CD14-positive monocyte (primary cell): ENCODE results near the gene NFATC1. TPM values are rescaled to one million over a fixed set of nuclear protein-coding genes. Genes with fewer than 3 reads are reported as not detected.

Source experiments
- DNase-seq, 3 donors: peaks; one replicate each; pipeline ENCODE4 v3.0.0-alpha.2; 2011 to 2022
- H2AFZ ChIP-seq: 2 replicates; pipeline ENCODE4 v1.6.0; 2012; ENCODE audit warnings: mild to moderate bottlenecking, low read depth, low read length, inconsistent platforms; ENCODE audit not compliant: insufficient read depth, poor library complexity, severe bottlenecking
- H3K27ac ChIP-seq, 2 donors: 1 replicate in 1 of 2; 2 replicates in 1 of 2; pipeline ENCODE4 v1.5.1; 2012 to 2013; ENCODE audit warnings: low read length in 2 of 2, control low read depth in 1 of 2, inconsistent platforms in 1 of 2, low read depth in 1 of 2, mild to moderate bottlenecking in 1 of 2
- H3K27me3 ChIP-seq, 2 donors: one replicate each; pipeline versions ENCODE4 v1.6.0 to v1.6.1; 2011 to 2013; ENCODE audit warnings: low read length in 2 of 2; ENCODE audit not compliant: control insufficient read depth in 2 of 2, insufficient read depth in 2 of 2
- H3K36me3 ChIP-seq, 2 donors: replicated peaks in 1 of 2; 1 replicate in 1 of 2; 2 replicates in 1 of 2; pipeline versions ENCODE4 v1.5.1 to v1.6.1; 2012 to 2013; ENCODE audit warnings: low read length in 2 of 2, control low read depth in 1 of 2, inconsistent platforms in 1 of 2, mild to moderate bottlenecking in 1 of 2; ENCODE audit not compliant: insufficient read depth in 2 of 2, control insufficient read depth in 1 of 2
- H3K4me1 ChIP-seq, 2 donors: 1 replicate in 1 of 2; 2 replicates in 1 of 2; pipeline versions ENCODE4 v1.5.1 to v1.6.1; 2012 to 2013; ENCODE audit warnings: low read length in 2 of 2, control low read depth in 1 of 2, inconsistent platforms in 1 of 2, mild to moderate bottlenecking in 1 of 2, moderate library complexity in 1 of 2; ENCODE audit not compliant: insufficient read depth in 2 of 2, control insufficient read depth in 1 of 2
- H3K4me2 ChIP-seq: replicated peaks from 2 replicates; pipeline ENCODE3; 2012; ENCODE audit warnings: low read length, moderate library complexity, mild to moderate bottlenecking; ENCODE audit not compliant: poor library complexity, severe bottlenecking; ENCODE audit errors: extremely low read depth
- H3K4me3 ChIP-seq, 3 experiments: fragments of 200-600 bp in 1 of 3; sonication (generic) in 1 of 3; replicated peaks in 1 of 3; 1 replicate in 2 of 3; 2 replicates in 1 of 3; pipeline ENCODE4 v1.5.1; 2011 to 2013; ENCODE audit warnings: low read length in 3 of 3, mild to moderate bottlenecking in 3 of 3, control low read depth in 2 of 3, low read depth in 2 of 3, inconsistent platforms in 1 of 3, moderate library complexity in 1 of 3
- H3K79me2 ChIP-seq: 2 replicates; pipeline ENCODE4 v1.6.0; 2012; ENCODE audit warnings: mild to moderate bottlenecking, control low read depth, inconsistent platforms, low read length, moderate library complexity; ENCODE audit not compliant: insufficient read depth
- H3K9ac ChIP-seq: 2 replicates; pipeline ENCODE4 v1.6.0; 2017; ENCODE audit warnings: low read length, mild to moderate bottlenecking; ENCODE audit not compliant: insufficient read depth, poor library complexity, severe bottlenecking
- H3K9me3 ChIP-seq, 2 donors: replicated peaks in 1 of 2; 1 replicate in 1 of 2; 2 replicates in 1 of 2; pipeline versions ENCODE4 v1.5.1 to v1.6.1; 2012 to 2013; ENCODE audit warnings: low read length in 2 of 2, control low read depth in 1 of 2; ENCODE audit not compliant: control insufficient read depth in 1 of 2, insufficient read depth in 1 of 2
- H4K20me1 ChIP-seq: 2 replicates; pipeline ENCODE4 v1.6.0; 2012; ENCODE audit warnings: mild to moderate bottlenecking, low read length, control low read depth, moderate library complexity; ENCODE audit not compliant: insufficient read depth
- H3K27ac Mint-ChIP-seq, 7 donors: one replicate each; pipeline ENCODE4 v1.8.0; 2020; ENCODE audit warnings: mild to moderate bottlenecking in 7 of 7, mixed read lengths in 7 of 7, moderate library complexity in 6 of 7, inconsistent platforms in 2 of 7
- H3K27me3 Mint-ChIP-seq, 3 donors: one replicate each; pipeline ENCODE4 v1.8.0; 2021 to 2022; ENCODE audit warnings: low read depth in 3 of 3, mild to moderate bottlenecking in 3 of 3, mixed read lengths in 3 of 3, moderate library complexity in 3 of 3, inconsistent platforms in 1 of 3
- H3K36me3 Mint-ChIP-seq, 2 donors: one replicate each; pipeline ENCODE4 v1.8.0; 2020; ENCODE audit warnings: mixed read lengths in 2 of 2, inconsistent platforms in 1 of 2, mild to moderate bottlenecking in 1 of 2
- H3K4me1 Mint-ChIP-seq: one replicate; pipeline ENCODE4 v1.8.0; 2020; ENCODE audit warnings: mild to moderate bottlenecking, mixed read lengths
- H3K4me3 Mint-ChIP-seq, 2 donors: one replicate each; pipeline ENCODE4 v1.8.0; 2020; ENCODE audit warnings: mild to moderate bottlenecking in 2 of 2, mixed read lengths in 2 of 2, moderate library complexity in 1 of 2
- H3K9me3 Mint-ChIP-seq, 7 donors: one replicate each; pipeline ENCODE4 v1.8.0; 2020 to 2022; ENCODE audit warnings: mixed read lengths in 7 of 7, mild to moderate bottlenecking in 6 of 7, moderate library complexity in 6 of 7, inconsistent platforms in 2 of 7
- CTCF ChIP-seq: fragments of 200-600 bp; IDR thresholded peaks from one replicate; pipeline ENCODE4 v1.8.0; 2022; ENCODE audit warnings: antibody characterized with exemption, mild to moderate bottlenecking
- WGBS: methylation state at CpG from one replicate; pipeline ENCODE4 v1.1.5; 2013; ENCODE audit warnings: missing lambda C conversion rate; ENCODE audit not compliant: insufficient coverage; 5-methylcytosine and 5-hydroxymethylcytosine counted together
- intact Hi-C, 2 donors: fragments of 100-400 bp; cut with micrococcal nuclease; formaldehyde crosslinking; loops; one replicate each; pipeline versions ENCODE4 v1.15.0 to v1.15.1; 2023
- polyA plus RNA-seq, 3 donors: library from polyadenylated mRNA; depleted of rRNA in 1 of 3; unstranded in 2 of 3; stranded (reverse) in 1 of 3; fragments of 300-500 nt in 2 of 3; fragments of >200 nt in 1 of 3; fragmentation: Illumina TruSeq in 2 of 3; gene quantifications; 1 replicate in 2 of 3; 2 replicates in 1 of 3; pipeline ENCODE4 v1.2.3, GENCODE V29; 2012 to 2021

NFATC1 gene
- polyA plus RNA-seq, 3 donors, result 7.8 to 10.7 (median 8.3) TPM

GRCh38 chr18:79519751-79520477, 124.2 kb downstream of the NFATC1 start:
- H2AFZ ChIP-seq, result no peak overlapping the region
- DNase-seq, result no peak
- WGBS, result 32% methylated on average over 30 of the region's 37 CpGs
- H3K4me1 ChIP-seq, result peaks cover 14 to 21% of the 10 kb centered on the region in 2 donors
- no peak for TF ChIP-seq CTCF
- Mint-ChIP-seq H3K4me1 (peaks cover 25% of the 10 kb centered on the region), H3K27me3 (peaks cover 27 to 53% (median 29%) of the 10 kb centered on the region in 3 donors), H3K4me3 (peak overlapping the region in 1 of 2 donors; percentile 75), H3K27ac (peak overlapping the region in 1 of 7 donors; percentile 32), H3K36me3 (peaks cover 6 to 8% of the 10 kb centered on the region in 2 donors), H3K9me3 (peaks cover 0 to 9% (median 0%) of the 10 kb centered on the region in 7 donors)
- H3K9ac ChIP-seq, result no peak overlapping the region
- H3K4me2 ChIP-seq, result no peak overlapping the region
- peaks cover 0 to 25% of the 10 kb centered on the region in 2 donors for H3K27me3 ChIP-seq
- H3K27ac ChIP-seq, result no peak overlapping the region
- H3K9me3 ChIP-seq, result no peaks in the 10 kb centered on the region
- intact Hi-C loops, result no loop called here
- H3K4me3 ChIP-seq, result no peak overlapping the region
- H4K20me1 ChIP-seq, result peaks cover 49% of the 10 kb centered on the region
- H3K79me2 ChIP-seq, result no peaks in the 10 kb centered on the region
- no peaks in the 10 kb centered on the region for H3K36me3 ChIP-seq

- no peak overlapping the region for H3K27ac ChIP-seq
- peaks cover 49% of the 10 kb centered on the region for H4K20me1 ChIP-seq
- H3K27me3 ChIP-seq, result peaks cover 0 to 25% of the 10 kb centered on the region in 2 donors
- no peak overlapping the region for H3K4me3 ChIP-seq
- Mint-ChIP-seq H3K4me1 (peaks cover 25% of the 10 kb centered on the region), H3K27me3 (peaks cover 29 to 57% (median 29%) of the 10 kb centered on the region in 3 donors), H3K9me3 (peaks cover 0 to 9% (median 0%) of the 10 kb centered on the region in 7 donors), H3K36me3 (peaks cover 6 to 8% of the 10 kb centered on the region in 2 donors), H3K27ac (peak overlapping the region in 1 of 7 donors; percentile 32), H3K4me3 (peak overlapping the region in 1 of 2 donors; percentile 75)
- H3K36me3 ChIP-seq, result no peaks in the 10 kb centered on the region
- no peak for DNase-seq
- peaks cover 14 to 21% of the 10 kb centered on the region in 2 donors for H3K4me1 ChIP-seq
- H2AFZ ChIP-seq, result no peak overlapping the region
- H3K9ac ChIP-seq, result no peak overlapping the region
- intact Hi-C loops, result no loop called here
- H3K4me2 ChIP-seq, result no peak overlapping the region
- H3K9me3 ChIP-seq, result no peaks in the 10 kb centered on the region
- TF ChIP-seq CTCF, result no peak
- WGBS, result 96% methylated on average over 3 of the region's 9 CpGs
- H3K79me2 ChIP-seq, result no peaks in the 10 kb centered on the region
These were observed 125.0 kb downstream of the NFATC1 start for GRCh38 chr18:79520478-79521390.
